HEK293 (cell line): ENCODE data around the gene SPIRE1.

Experiments
- CTCF ChIA-PET: fragments of 350-600 bp; formaldehyde crosslinking; extraction: SDS; loops from one replicate; lab custom pipeline; 2021; ENCODE audit warnings: antibody characterized with exemption; lab: Yijun Ruan, JAX
- POLR2A ChIA-PET: fragments of 300-600 bp; formaldehyde crosslinking; extraction: SDS; loops from one replicate; lab custom pipeline; 2020; ENCODE audit warnings: antibody characterized with exemption, inconsistent platforms; lab: Yijun Ruan, JAX
- H3K27ac ChIP-seq: fragments of 200-500 bp; sonication (Bioruptor generic); 2 replicates; pipeline ENCODE4 v1.5.1; 2014; ENCODE audit warnings: low read depth, low read length, control low read depth, inconsistent platforms; ENCODE audit errors: extremely low read depth
- H3K36me3 ChIP-seq, 2 experiments: fragments of 200-500 bp in 1 of 2; sonication (Bioruptor generic) in 1 of 2; 1 replicate in 1 of 2; 2 replicates in 1 of 2; pipeline ENCODE4 v1.5.1; 2014 to 2017; ENCODE audit warnings: inconsistent platforms in 2 of 2, low read length in 2 of 2; ENCODE audit not compliant: control insufficient read depth in 2 of 2, insufficient read depth in 1 of 2
- H3K4me1 ChIP-seq: fragments of 200-500 bp; sonication (Bioruptor generic); 2 replicates; pipeline ENCODE4 v1.5.1; 2014; ENCODE audit warnings: mild to moderate bottlenecking, low read length, inconsistent platforms; ENCODE audit not compliant: control insufficient read depth, insufficient read depth
- H3K4me3 ChIP-seq: 2 replicates; pipeline ENCODE4 v1.5.1; 2011; ENCODE audit warnings: low read depth, mild to moderate bottlenecking, control low read depth, low read length, moderate library complexity
- H3K9me3 ChIP-seq: fragments of 200-500 bp; sonication (Bioruptor generic); 2 replicates; pipeline ENCODE4 v1.5.1; 2014; ENCODE audit warnings: low read depth, low read length, inconsistent platforms; ENCODE audit not compliant: control insufficient read depth, insufficient read depth
- HOXA7 ChIP-seq: sonication (generic); formaldehyde crosslinking; IDR thresholded peaks from 2 replicates; pipeline ENCODE4 v1.8.1; 2022; ENCODE audit warnings: missing genetic modification reagents, borderline replicate concordance
- HOXC10 ChIP-seq: sonication (generic); formaldehyde crosslinking; IDR thresholded peaks from 2 replicates; pipeline ENCODE4 v1.8.1; 2023; ENCODE audit warnings: mild to moderate bottlenecking, missing genetic modification reagents
- OSR2 ChIP-seq: fragments of 450-650 bp; formaldehyde crosslinking; IDR thresholded peaks from 2 replicates; pipeline ENCODE4 v1.5.1; 2016; ENCODE audit warnings: missing biosample characterization, missing genetic modification characterization
- WT1 ChIP-seq: fragments of 450-650 bp; formaldehyde crosslinking; IDR thresholded peaks from 2 replicates; pipeline ENCODE4 v1.5.1; 2016; ENCODE audit warnings: missing biosample characterization, missing genetic modification characterization
- ZIC2 ChIP-seq: fragments of 450-650 bp; formaldehyde crosslinking; IDR thresholded peaks from 2 replicates; pipeline ENCODE4 v1.5.1; 2016; ENCODE audit warnings: missing biosample characterization, missing genetic modification characterization
- ZNF155 ChIP-seq: fragments of 450-650 bp; formaldehyde crosslinking; IDR thresholded peaks from 2 replicates; pipeline ENCODE4 v1.5.1; 2016; ENCODE audit warnings: missing biosample characterization, missing genetic modification characterization
- ZNF174 ChIP-seq: fragments of 450-650 bp; formaldehyde crosslinking; IDR thresholded peaks from 2 replicates; pipeline ENCODE4 v1.5.0; 2017; ENCODE audit warnings: missing biosample characterization, mild to moderate bottlenecking, missing genetic modification characterization
- ZNF184 ChIP-seq: fragments of 450-650 bp; IDR thresholded peaks from 2 replicates; pipeline ENCODE4 v1.5.1; 2018; ENCODE audit warnings: missing biosample characterization, mild to moderate bottlenecking, missing genetic modification characterization
- ZNF23 ChIP-seq: fragments of 450-650 bp; formaldehyde crosslinking; IDR thresholded peaks from 2 replicates; pipeline ENCODE4 v1.5.1; 2016; ENCODE audit warnings: missing biosample characterization, missing genetic modification characterization, borderline replicate concordance
- ZNF394 ChIP-seq: fragments of 450-650 bp; formaldehyde crosslinking; IDR thresholded peaks from 2 replicates; pipeline ENCODE4 v1.5.1; 2016; ENCODE audit warnings: missing biosample characterization, missing genetic modification characterization, mild to moderate bottlenecking, moderate library complexity, borderline replicate concordance
- ZNF501 ChIP-seq: fragments of 450-650 bp; formaldehyde crosslinking; IDR thresholded peaks from 2 replicates; pipeline ENCODE4 v1.5.1; 2016; ENCODE audit warnings: missing biosample characterization, missing genetic modification characterization
- ZNF529 ChIP-seq: fragments of 450-650 bp; formaldehyde crosslinking; IDR thresholded peaks from 2 replicates; pipeline ENCODE4 v1.5.1; 2017; ENCODE audit warnings: missing genetic modification characterization, missing biosample characterization; ENCODE audit not compliant: insufficient replicate concordance
- ZNF561 ChIP-seq: fragments of 450-650 bp; IDR thresholded peaks from 2 replicates; pipeline ENCODE4 v1.5.1; 2018; ENCODE audit warnings: missing biosample characterization, missing genetic modification characterization, borderline replicate concordance
- ZNF624 ChIP-seq: fragments of 450-650 bp; formaldehyde crosslinking; IDR thresholded peaks from 2 replicates; pipeline ENCODE4 v1.5.1; 2017; ENCODE audit warnings: missing biosample characterization, missing genetic modification characterization
- ZSCAN16 ChIP-seq: fragments of 450-650 bp; formaldehyde crosslinking; IDR thresholded peaks from 2 replicates; pipeline ENCODE4 v1.5.1; 2016; ENCODE audit warnings: missing biosample characterization, missing genetic modification characterization
- TF ChIP-seq, protein P1 (sequence below): fragments of 450-650 bp; formaldehyde crosslinking; IDR thresholded peaks from 2 replicates; pipeline ENCODE4 v1.5.1; 2016; ENCODE audit warnings: missing biosample characterization, missing genetic modification characterization
- TF ChIP-seq, protein P2 (sequence below): fragments of 450-650 bp; formaldehyde crosslinking; IDR thresholded peaks from 2 replicates; pipeline ENCODE4 v1.5.0; 2017; ENCODE audit warnings: missing biosample characterization, missing genetic modification characterization, borderline replicate concordance
- TF ChIP-seq, protein P3 (sequence below): fragments of 450-650 bp; IDR thresholded peaks from 2 replicates; pipeline ENCODE4 v1.5.1; 2018; ENCODE audit warnings: missing biosample characterization, mild to moderate bottlenecking, missing genetic modification characterization
- TF ChIP-seq, protein P4 (sequence below): fragments of 450-650 bp; formaldehyde crosslinking; IDR thresholded peaks from 2 replicates; pipeline ENCODE4 v1.5.1; 2016; ENCODE audit warnings: missing biosample characterization, missing genetic modification characterization
- TF ChIP-seq, protein P5 (sequence below): fragments of 450-650 bp; formaldehyde crosslinking; IDR thresholded peaks from 2 replicates; pipeline ENCODE4 v1.5.1; 2016; ENCODE audit warnings: missing biosample characterization, missing genetic modification characterization

SPIRE1 gene

DNA sequence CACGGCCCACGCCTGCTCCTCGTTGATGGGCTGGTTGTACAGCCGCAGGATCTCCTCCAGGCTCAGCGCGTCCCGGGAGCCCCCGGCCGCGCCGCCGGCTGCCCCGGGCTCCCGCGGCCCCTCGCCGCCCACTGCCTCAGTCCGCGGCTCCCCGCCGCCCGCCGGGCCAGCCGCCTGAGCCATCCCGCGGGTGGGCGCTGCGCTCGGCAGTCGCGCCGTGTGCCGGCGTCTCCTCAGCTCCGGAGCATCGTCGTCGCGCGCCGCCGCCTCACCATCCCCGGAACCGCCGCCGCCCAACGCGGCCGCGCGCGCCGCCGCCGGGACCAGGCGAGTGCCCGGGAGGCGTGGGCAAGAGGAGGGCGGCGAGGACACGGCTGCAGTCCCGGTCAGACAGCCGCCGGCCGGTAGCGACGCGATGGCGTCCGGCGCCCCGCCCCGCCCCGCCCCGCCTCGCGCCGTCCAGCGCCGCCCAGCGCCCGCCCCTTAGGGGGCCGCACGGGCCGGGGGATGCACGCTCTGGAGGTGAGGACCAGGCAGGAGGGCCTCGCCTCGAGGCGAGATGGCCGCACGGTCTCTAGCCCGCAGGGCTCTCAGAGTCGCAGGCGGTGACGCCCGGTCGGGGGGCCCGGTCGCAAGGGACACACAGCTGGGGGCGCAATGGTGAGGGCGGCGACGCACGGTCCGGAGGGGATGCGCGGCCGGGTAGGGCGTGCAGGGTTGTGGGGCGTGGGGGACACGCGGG is at the start of gene SPIRE1 (continued):
- TF ChIP-seq HOXC10: no peak
- TF ChIP-seq, protein P1, sequence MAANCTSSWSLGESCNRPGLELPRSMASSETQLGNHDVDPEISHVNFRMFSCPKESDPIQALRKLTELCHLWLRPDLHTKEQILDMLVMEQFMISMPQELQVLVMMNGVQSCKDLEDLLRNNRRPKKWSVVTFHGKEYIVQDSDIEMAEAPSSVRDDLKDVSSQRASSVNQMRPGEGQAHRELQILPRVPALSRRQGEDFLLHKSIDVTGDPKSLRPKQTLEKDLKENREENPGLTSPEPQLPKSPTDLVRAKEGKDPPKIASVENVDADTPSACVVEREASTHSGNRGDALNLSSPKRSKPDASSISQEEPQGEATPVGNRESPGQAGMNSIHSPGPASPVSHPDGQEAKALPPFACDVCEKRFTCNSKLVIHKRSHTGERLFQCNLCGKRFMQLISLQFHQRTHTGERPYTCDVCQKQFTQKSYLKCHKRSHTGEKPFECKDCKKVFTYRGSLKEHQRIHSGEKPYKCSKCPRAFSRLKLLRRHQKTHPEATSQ: peak; percentile 75; the same call in 1 of the 2 replicates
- TF ChIP-seq ZNF624: no peak
- TF ChIP-seq, protein P2, sequence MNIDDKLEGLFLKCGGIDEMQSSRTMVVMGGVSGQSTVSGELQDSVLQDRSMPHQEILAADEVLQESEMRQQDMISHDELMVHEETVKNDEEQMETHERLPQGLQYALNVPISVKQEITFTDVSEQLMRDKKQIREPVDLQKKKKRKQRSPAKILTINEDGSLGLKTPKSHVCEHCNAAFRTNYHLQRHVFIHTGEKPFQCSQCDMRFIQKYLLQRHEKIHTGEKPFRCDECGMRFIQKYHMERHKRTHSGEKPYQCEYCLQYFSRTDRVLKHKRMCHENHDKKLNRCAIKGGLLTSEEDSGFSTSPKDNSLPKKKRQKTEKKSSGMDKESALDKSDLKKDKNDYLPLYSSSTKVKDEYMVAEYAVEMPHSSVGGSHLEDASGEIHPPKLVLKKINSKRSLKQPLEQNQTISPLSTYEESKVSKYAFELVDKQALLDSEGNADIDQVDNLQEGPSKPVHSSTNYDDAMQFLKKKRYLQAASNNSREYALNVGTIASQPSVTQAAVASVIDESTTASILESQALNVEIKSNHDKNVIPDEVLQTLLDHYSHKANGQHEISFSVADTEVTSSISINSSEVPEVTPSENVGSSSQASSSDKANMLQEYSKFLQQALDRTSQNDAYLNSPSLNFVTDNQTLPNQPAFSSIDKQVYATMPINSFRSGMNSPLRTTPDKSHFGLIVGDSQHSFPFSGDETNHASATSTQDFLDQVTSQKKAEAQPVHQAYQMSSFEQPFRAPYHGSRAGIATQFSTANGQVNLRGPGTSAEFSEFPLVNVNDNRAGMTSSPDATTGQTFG: no peak
- TF ChIP-seq ZNF501 (tag by site-specific recombination): peak; percentile 42; the same call in 1 of the 2 replicates
- TF ChIP-seq WT1 (tag by site-specific recombination): no peak; the same call in 1 of the 2 replicates
- no peak for TF ChIP-seq ZSCAN16 (tag by site-specific recombination)

DNA sequence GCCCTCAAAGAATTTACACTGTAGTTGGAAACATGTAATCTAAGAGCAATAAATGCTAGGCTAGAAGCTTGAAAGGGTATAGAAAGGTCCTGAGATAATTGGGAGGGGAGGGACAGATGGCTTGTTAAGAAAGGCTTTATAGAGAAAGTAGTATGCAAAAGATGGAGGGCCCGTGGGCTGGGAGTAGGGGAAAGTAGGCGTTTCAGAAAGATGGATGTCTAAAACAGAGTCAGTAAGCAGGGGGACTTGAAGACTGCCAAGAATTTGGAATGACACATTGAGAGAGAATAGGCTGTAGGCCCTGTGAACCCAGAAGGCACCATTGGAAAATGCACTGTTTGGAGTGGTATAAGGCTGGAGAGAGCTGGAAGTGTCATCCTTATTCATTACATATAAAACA is 45.8 kb upstream of the SPIRE1 start:
- Histone ChIP-seq H3K9me3 (no peaks in the 10 kb centered on the region), H3K27ac (peak overlapping the region; percentile 99), H3K4me3 (peak overlapping the region; percentile 87), H3K36me3 (peaks cover 35 to 42% of the 10 kb centered on the region in 2 experiments), H3K4me1 (0 out of 2 replicates have a peak, but pooled peaks cover 4% of the 10 kb centered on the region)
- ChIA-PET CTCF (interaction anchor here (3.2 kb wide), 1 partner anchor 231 kb away, joined by 12 read pairs; no protein-coding TSS in a partner anchor), POLR2A (interaction anchor here (2.0 to 3.8 kb wide), 4 partner anchors 8 to 326 kb away, joined by 6 to 19 read pairs (median 10); partner anchors contain the start of genes AFG3L2 and PTPN2)
- TF ChIP-seq ZNF529 (tag by site-specific recombination) (no peak), ZNF184 (no peak), HOXA7 (CRISPR knock-in tag) (no peak), ZNF155 (tag by site-specific recombination) (no peak), ZNF174 (no peak), OSR2 (tag by site-specific recombination) (no peak), ZNF394 (no peak), ZNF23 (tag by site-specific recombination) (no peak), HOXC10 (no peak), ZNF561 (tag by site-specific recombination) (no peak), ZIC2 (tag by site-specific recombination) (no peak)
- TF ChIP-seq, protein P3, sequence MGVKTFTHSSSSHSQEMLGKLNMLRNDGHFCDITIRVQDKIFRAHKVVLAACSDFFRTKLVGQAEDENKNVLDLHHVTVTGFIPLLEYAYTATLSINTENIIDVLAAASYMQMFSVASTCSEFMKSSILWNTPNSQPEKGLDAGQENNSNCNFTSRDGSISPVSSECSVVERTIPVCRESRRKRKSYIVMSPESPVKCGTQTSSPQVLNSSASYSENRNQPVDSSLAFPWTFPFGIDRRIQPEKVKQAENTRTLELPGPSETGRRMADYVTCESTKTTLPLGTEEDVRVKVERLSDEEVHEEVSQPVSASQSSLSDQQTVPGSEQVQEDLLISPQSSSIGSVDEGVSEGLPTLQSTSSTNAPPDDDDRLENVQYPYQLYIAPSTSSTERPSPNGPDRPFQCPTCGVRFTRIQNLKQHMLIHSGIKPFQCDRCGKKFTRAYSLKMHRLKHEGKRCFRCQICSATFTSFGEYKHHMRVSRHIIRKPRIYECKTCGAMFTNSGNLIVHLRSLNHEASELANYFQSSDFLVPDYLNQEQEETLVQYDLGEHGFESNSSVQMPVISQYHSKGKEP: no peak
- TF ChIP-seq, protein P4, sequence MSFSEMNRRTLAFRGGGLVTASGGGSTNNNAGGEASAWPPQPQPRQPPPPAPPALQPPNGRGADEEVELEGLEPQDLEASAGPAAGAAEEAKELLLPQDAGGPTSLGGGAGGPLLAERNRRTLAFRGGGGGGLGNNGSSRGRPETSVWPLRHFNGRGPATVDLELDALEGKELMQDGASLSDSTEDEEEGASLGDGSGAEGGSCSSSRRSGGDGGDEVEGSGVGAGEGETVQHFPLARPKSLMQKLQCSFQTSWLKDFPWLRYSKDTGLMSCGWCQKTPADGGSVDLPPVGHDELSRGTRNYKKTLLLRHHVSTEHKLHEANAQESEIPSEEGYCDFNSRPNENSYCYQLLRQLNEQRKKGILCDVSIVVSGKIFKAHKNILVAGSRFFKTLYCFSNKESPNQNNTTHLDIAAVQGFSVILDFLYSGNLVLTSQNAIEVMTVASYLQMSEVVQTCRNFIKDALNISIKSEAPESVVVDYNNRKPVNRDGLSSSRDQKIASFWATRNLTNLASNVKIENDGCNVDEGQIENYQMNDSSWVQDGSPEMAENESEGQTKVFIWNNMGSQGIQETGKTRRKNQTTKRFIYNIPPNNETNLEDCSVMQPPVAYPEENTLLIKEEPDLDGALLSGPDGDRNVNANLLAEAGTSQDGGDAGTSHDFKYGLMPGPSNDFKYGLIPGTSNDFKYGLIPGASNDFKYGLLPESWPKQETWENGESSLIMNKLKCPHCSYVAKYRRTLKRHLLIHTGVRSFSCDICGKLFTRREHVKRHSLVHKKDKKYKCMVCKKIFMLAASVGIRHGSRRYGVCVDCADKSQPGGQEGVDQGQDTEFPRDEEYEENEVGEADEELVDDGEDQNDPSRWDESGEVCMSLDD (tag by site-specific recombination): no peak
- TF ChIP-seq, protein P5, sequence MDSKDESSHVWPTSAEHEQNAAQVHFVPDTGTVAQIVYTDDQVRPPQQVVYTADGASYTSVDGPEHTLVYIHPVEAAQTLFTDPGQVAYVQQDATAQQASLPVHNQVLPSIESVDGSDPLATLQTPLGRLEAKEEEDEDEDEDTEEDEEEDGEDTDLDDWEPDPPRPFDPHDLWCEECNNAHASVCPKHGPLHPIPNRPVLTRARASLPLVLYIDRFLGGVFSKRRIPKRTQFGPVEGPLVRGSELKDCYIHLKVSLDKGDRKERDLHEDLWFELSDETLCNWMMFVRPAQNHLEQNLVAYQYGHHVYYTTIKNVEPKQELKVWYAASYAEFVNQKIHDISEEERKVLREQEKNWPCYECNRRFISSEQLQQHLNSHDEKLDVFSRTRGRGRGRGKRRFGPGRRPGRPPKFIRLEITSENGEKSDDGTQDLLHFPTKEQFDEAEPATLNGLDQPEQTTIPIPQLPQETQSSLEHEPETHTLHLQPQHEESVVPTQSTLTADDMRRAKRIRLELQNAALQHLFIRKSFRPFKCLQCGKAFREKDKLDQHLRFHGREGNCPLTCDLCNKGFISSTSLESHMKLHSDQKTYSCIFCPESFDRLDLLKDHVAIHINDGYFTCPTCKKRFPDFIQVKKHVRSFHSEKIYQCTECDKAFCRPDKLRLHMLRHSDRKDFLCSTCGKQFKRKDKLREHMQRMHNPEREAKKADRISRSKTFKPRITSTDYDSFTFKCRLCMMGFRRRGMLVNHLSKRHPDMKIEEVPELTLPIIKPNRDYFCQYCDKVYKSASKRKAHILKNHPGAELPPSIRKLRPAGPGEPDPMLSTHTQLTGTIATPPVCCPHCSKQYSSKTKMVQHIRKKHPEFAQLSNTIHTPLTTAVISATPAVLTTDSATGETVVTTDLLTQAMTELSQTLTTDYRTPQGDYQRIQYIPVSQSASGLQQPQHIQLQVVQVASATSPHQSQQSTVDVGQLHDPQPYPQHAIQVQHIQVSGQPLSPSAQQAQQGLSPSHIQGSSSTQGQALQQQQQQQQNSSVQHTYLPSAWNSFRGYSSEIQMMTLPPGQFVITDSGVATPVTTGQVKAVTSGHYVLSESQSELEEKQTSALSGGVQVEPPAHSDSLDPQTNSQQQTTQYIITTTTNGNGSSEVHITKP (tag by site-specific recombination): peak; percentile 99
